Common myeloid progenitor, CD34-positive (primary cell): ENCODE data around the gene KIAA1958.

ENCODE experiments used
- CTCF ChIA-PET: fragments of 350-600 bp; sonication (Branson Sonifier 250); formaldehyde crosslinking; loops from one replicate; lab custom pipeline; 2021; ENCODE audit warnings: antibody characterized with exemption; lab: Charles Lee
- POLR2A ChIA-PET: fragments of 350-600 bp; sonication (Branson Sonifier 250); formaldehyde crosslinking; loops from one replicate; lab custom pipeline; 2021; ENCODE audit warnings: antibody characterized with exemption; lab: Charles Lee
- DNase-seq, 3 donors: peaks; one replicate each; pipeline versions ENCODE4 v3.0.0 to v3.0.0-alpha.2; 2013
- H3K27ac ChIP-seq, 2 experiments: 1 replicate in 1 of 2; 2 replicates in 1 of 2; pipeline ENCODE4 v1.7.0; 2013; ENCODE audit warnings: inconsistent platforms in 2 of 2, low read length in 2 of 2, mild to moderate bottlenecking in 2 of 2, low read depth in 1 of 2, moderate library complexity in 1 of 2; ENCODE audit not compliant: severe bottlenecking in 2 of 2, insufficient read depth in 1 of 2, poor library complexity in 1 of 2
- H3K27me3 ChIP-seq, 5 experiments: replicated peaks in 2 of 5; 1 replicate in 3 of 5; 2 replicates in 2 of 5; pipeline versions ENCODE4 v1.6.1 to v1.7.0; 2013; ENCODE audit warnings: low read length in 4 of 5, mild to moderate bottlenecking in 2 of 5, moderate library complexity in 2 of 5, inconsistent platforms in 1 of 5; ENCODE audit not compliant: insufficient read depth in 5 of 5, control insufficient read depth in 4 of 5
- H3K36me3 ChIP-seq, 4 experiments: 1 replicate in 2 of 4; 2 replicates in 2 of 4; pipeline versions ENCODE4 v1.6.1 to v1.7.0; 2013; ENCODE audit warnings: low read length in 3 of 4, control low read depth in 1 of 4, mild to moderate bottlenecking in 1 of 4; ENCODE audit not compliant: control insufficient read depth in 4 of 4, insufficient read depth in 4 of 4
- H3K4me1 ChIP-seq, 4 experiments: 1 replicate in 3 of 4; 2 replicates in 1 of 4; pipeline versions ENCODE4 v1.6.1 to v1.7.1; 2013; ENCODE audit warnings: low read length in 3 of 4, mild to moderate bottlenecking in 3 of 4, control low read depth in 1 of 4, inconsistent platforms in 1 of 4, moderate library complexity in 1 of 4; ENCODE audit not compliant: control insufficient read depth in 4 of 4, insufficient read depth in 4 of 4; ENCODE audit errors: control extremely low read depth in 1 of 4
- H3K4me3 ChIP-seq, 7 experiments: 1 replicate in 4 of 7; 2 replicates in 3 of 7; pipeline versions ENCODE4 v1.5.1 to v1.7.0; 2013; ENCODE audit warnings: mild to moderate bottlenecking in 7 of 7, low read length in 6 of 7, moderate library complexity in 6 of 7, inconsistent platforms in 2 of 7, low read depth in 2 of 7, control low read depth in 1 of 7; ENCODE audit not compliant: insufficient read depth in 4 of 7, control insufficient read depth in 1 of 7; ENCODE audit errors: extremely low read depth in 1 of 7
- H3K9me3 ChIP-seq, 5 experiments: 1 replicate in 4 of 5; 2 replicates in 1 of 5; pipeline versions ENCODE4 v1.6.1 to v1.7.1; 2013; ENCODE audit warnings: low read length in 4 of 5, mild to moderate bottlenecking in 2 of 5, inconsistent platforms in 1 of 5, low read depth in 1 of 5, moderate library complexity in 1 of 5; ENCODE audit not compliant: control insufficient read depth in 4 of 5, insufficient read depth in 2 of 5; ENCODE audit errors: control extremely low read depth in 1 of 5
- WGBS: methylation state at CpG from one replicate; pipeline ENCODE4 v1.1.5; 2013; ENCODE audit not compliant: insufficient coverage; 5-methylcytosine and 5-hydroxymethylcytosine counted together

The KIAA1958 gene

DNA sequence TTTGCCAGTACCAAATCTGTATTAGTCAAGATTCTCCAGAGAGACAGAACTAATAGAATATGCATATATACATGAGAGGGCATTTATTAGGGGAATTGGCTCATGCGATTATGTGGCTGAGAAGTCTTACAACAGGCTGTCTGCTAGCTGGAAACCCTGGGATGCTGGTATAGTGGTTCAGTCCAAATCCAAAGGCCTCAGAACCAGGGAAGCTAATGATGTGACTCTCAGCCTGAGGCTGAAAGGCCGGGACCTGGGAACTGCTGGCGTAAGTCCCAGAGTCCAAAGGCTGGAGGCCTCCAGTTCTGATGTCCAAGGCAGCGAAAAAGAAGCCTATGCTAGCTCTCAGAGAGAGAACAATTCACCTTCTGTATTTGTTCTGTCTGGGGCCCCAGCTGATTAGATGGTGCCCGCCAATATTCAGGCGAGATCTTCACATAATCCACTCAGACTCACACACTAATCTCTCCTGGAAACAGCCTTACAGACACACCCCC is 84.1 kb downstream of the KIAA1958 start:
- Histone ChIP-seq H3K4me1 (peaks cover 0 to 3% (median 0%) of the 10 kb centered on the region in 4 experiments), H3K36me3 (peaks cover 0 to 13% (median 9%) of the 10 kb centered on the region in 4 experiments), H3K27ac (no peak overlapping the region), H3K4me3 (no peak overlapping the region), H3K27me3 (no peaks in the 10 kb centered on the region), H3K9me3 (peaks cover 0 to 2% (median 0%) of the 10 kb centered on the region in 5 experiments)
- WGBS, result 98% methylated on average over 5 of the region's 6 CpGs
- POLR2A ChIA-PET, result no interaction called here
- CTCF ChIA-PET, result no interaction called here
- DNase-seq, result no peak

DNA sequence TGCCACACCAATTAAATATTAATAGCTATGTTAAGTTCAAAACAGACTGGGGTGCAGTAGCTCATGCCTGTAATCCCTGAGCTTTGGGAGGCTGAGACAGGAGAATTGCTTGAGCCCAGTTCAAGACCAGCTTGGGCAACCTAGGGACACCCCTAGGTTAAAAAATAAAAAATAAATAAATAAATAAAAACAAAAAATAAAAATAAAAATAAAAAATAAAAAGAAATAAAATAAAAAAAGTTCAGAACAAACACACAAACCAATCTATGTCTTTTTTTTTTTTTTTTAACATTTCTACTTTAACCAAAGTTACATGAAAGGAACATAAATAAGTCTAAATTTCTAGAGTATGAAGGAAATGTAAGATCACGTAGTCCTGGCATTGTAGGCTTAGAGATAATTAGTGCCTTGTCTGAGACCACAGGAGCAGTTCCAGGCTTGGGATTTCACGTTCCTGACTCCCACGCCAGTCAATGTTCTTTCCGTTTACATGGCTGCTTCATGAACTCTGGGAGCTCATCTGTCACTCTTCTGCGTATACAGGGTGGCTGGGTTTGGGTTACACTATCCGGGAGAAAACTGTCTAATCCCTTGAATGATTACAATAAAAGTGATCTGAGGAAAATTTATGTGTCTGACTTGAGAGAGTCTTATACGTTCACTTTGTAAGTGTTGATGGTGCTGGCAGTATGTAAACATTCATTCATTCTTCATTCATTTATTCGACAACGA is 85.2 kb downstream of the KIAA1958 start:
- no peak for DNase-seq
- ChIA-PET POLR2A (no interaction called here), CTCF (interaction anchor here (1.0 kb wide), 1 partner anchor 8 kb away, joined by 3 read pairs; no protein-coding TSS in a partner anchor)
- Histone ChIP-seq H3K27ac (no peak overlapping the region), H3K4me1 (peaks cover 0 to 3% (median 0%) of the 10 kb centered on the region in 4 experiments), H3K27me3 (no peaks in the 10 kb centered on the region), H3K9me3 (peaks cover 0 to 2% (median 0%) of the 10 kb centered on the region in 5 experiments), H3K36me3 (peaks cover 0 to 16% (median 13%) of the 10 kb centered on the region in 4 experiments), H3K4me3 (no peak overlapping the region)
- WGBS, result 93% methylated on average over 3 of the region's 9 CpGs

DNA sequence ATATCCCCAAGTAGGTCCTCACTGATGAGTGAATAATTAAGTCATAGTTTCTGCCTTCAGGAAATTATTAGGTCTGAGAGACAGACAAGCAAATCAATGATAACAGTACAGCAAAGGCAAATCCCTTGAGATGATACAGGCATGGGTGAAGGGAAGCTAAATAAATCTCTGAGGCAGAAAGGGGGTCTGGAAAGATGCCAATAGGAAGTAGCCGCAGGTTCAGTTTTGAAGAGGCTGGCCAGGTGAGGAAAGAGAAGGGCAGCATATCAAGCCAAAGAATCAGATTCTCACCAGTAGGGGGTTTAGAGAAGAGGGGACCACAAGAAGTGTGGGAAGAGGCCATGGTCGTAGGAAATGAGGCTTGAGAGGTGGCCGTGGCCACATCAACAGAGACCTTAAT is 85.8 kb downstream of the KIAA1958 start:
- no peak for DNase-seq
- peaks cover 0 to 2% (median 0%) of the 10 kb centered on the region in 5 experiments for H3K9me3 ChIP-seq
- H3K27me3 ChIP-seq, result no peaks in the 10 kb centered on the region
- WGBS, result 67% methylated on average over 3 of the region's 3 CpGs
- CTCF ChIA-PET, result interaction anchor here (1.0 kb wide), 1 partner anchor 9 kb away, joined by 3 read pairs; no protein-coding TSS in a partner anchor
- H3K4me3 ChIP-seq, result no peak overlapping the region
- POLR2A ChIA-PET, result no interaction called here
- H3K36me3 ChIP-seq, result peaks cover 0 to 16% (median 13%) of the 10 kb centered on the region in 4 experiments
- no peak overlapping the region for H3K27ac ChIP-seq
- peaks cover 0 to 3% (median 0%) of the 10 kb centered on the region in 4 experiments for H3K4me1 ChIP-seq

DNA sequence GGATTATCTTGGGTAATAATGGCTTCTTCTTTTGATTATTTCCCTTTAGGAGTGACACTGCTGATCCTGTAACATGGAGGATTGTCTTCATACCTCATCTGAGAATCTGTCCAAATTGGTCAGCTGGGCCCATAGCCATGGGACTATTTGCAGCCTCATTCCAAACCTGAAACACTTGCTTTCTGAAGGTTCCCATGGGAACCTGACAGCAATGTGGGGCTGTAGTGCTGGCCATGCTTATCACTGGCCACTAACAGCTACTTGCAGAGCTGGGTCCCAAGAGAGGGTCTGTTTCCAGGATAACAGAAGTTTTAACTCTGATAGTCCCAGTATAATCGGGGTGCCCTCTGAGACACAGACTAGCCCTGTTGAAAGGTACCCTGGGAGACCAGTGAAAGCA is 87.4 kb downstream of the KIAA1958 start:
- CTCF ChIA-PET, result no interaction called here
- POLR2A ChIA-PET, result no interaction called here
- no peak for DNase-seq
- H3K9me3 ChIP-seq, result peaks cover 0 to 2% (median 0%) of the 10 kb centered on the region in 5 experiments
- no peak overlapping the region for H3K27ac ChIP-seq
- no peaks in the 10 kb centered on the region for H3K27me3 ChIP-seq
- no peak overlapping the region for H3K4me3 ChIP-seq
- peaks cover 0 to 3% (median 0%) of the 10 kb centered on the region in 4 experiments for H3K4me1 ChIP-seq
- H3K36me3 ChIP-seq, result peaks cover 0 to 16% (median 13%) of the 10 kb centered on the region in 4 experiments
- WGBS, result 100% methylated on average over 1 of the region's 1 CpG

DNA sequence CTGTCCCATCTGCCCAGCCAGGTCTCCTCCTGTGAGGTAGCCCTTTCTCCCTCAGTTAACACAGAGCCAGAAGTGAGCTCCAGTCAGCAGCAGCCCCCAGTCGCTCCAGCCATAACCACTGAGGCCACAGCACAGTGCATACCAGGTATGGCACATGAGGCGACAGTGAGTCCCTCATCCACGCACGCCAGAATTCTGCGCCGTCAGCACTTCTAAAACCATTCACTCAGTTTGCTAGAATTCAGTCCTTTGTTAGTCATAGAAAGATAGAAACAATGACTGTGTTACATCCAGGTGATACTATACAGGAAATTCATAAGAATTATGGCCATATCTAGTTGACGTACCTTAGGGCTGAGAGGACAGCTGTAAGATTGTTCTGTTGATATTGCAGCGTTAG is 88.5 kb downstream of the KIAA1958 start:
- peaks cover 0 to 2% (median 0%) of the 10 kb centered on the region in 5 experiments for H3K9me3 ChIP-seq
- WGBS, result 100% methylated on average over 5 of the region's 8 CpGs
- ChIA-PET POLR2A (no interaction called here), CTCF (no interaction called here)
- peaks cover 0 to 16% (median 13%) of the 10 kb centered on the region in 4 experiments for H3K36me3 ChIP-seq
- peaks cover 0 to 3% (median 0%) of the 10 kb centered on the region in 4 experiments for H3K4me1 ChIP-seq
- H3K27me3 ChIP-seq, result no peaks in the 10 kb centered on the region
- DNase-seq, result no peak
- H3K4me3 ChIP-seq, result no peak overlapping the region
- no peak overlapping the region for H3K27ac ChIP-seq

DNA sequence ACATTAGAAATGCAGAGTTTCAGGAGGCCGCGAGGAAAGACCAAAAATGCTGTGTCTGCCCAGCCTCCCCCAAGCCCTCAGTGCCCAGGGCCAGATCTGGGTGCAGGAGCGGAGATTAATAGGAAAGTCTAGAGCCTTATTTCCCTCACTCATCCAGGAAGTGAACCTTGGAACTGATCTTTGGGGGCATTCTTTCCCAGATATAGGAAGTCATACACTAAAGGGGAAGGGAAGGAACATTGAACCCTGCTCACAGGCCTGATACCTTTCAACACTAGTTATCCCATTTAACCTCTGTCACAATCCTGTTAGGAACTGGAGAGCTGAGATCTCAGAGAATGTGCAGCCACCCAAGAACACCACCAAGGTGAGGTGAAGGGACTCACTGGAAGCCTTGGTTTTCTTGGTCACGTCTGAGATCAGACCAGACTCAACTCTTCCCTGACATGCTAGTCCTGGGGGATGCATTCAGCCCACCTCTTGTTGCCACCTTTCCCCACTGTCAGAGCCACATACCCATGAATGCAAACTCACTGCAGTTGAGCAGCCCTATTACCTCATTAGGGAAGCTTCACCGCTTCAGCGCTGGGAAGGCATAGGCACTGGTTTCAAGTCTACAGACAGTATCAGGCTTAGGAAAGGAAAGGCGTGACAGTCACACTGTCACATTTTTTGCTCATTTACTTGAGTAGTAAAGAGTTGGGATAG is 95.0 kb downstream of the KIAA1958 start:
- Histone ChIP-seq H3K9me3 (no peaks in the 10 kb centered on the region), H3K36me3 (peaks cover 0 to 3% (median 0%) of the 10 kb centered on the region in 4 experiments), H3K27me3 (no peaks in the 10 kb centered on the region), H3K27ac (no peak overlapping the region), H3K4me1 (no peaks in the 10 kb centered on the region), H3K4me3 (no peak overlapping the region)
- POLR2A ChIA-PET, result no interaction called here
- DNase-seq, result no peak
- CTCF ChIA-PET, result no interaction called here
- 100% methylated on average over 5 of the region's 7 CpGs for WGBS
